PFSK-1 (cell line): ENCODE data around the gene IL1R2.

Experiments used
- FOXP2 ChIP-seq: optimal IDR thresholded peaks from 2 replicates; pipeline ENCODE3; 2011; ENCODE audit warnings: borderline replicate concordance, control low read depth, inconsistent platforms; ENCODE audit not compliant: insufficient read depth; ENCODE audit errors: extremely low read length, extremely low read depth
- POLR2AphosphoS5 ChIP-seq: IDR thresholded peaks from 2 replicates; pipeline ENCODE4 v1.6.1; 2012; ENCODE audit warnings: low read depth, mild to moderate bottlenecking, control low read depth, low read length, moderate library complexity
- REST ChIP-seq, 2 experiments: IDR thresholded peaks; 2 replicates each; pipeline versions ENCODE4 v1.6.1 to v1.8.0; 2011 to 2012; ENCODE audit warnings: low read depth in 2 of 2, low read length in 2 of 2, control low read depth in 1 of 2, inconsistent platforms in 1 of 2, mild to moderate bottlenecking in 1 of 2, moderate library complexity in 1 of 2; ENCODE audit not compliant: insufficient read depth in 1 of 2
- SIN3A ChIP-seq: IDR thresholded peaks from 2 replicates; pipeline ENCODE4 v1.6.1; 2012; ENCODE audit warnings: mild to moderate bottlenecking, low read length, moderate library complexity, borderline replicate concordance; ENCODE audit not compliant: insufficient read depth
- TAF1 ChIP-seq: IDR thresholded peaks from 2 replicates; pipeline ENCODE4 v1.6.1; 2012; ENCODE audit warnings: low read length, control low read depth, borderline replicate concordance; ENCODE audit not compliant: insufficient read depth

IL1R2 gene

DNA sequence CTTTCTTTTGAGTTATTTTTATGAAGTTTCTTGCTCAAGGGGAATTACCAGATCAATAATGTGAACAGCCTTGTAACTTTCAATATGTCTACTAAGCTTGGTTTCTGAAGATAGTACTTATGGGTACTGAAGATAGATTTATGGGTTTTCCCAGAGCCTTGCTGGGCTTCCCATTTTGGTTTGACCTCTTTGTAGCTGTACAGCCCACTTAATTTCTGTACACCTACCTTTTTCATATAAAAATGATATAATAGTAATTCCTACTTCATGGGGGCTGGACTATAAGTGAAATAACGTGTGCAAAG is 22.2 kb downstream of the IL1R2 start:
- TF ChIP-seq POLR2AphosphoS5, result no peak
- no peak for TF ChIP-seq SIN3A
- no peak for TF ChIP-seq FOXP2
- TF ChIP-seq REST (IDR thresholded peaks at IDR 0.05; ENCODE audit: insufficient read depth in 1 of 2, low read depth in 2 of 2, low read length in 2 of 2), result no peak
- no peak for TF ChIP-seq TAF1

- no peak for TF ChIP-seq FOXP2
- no peak for TF ChIP-seq POLR2AphosphoS5
- no peak for TF ChIP-seq TAF1
- no peak for TF ChIP-seq SIN3A
- TF ChIP-seq REST (IDR thresholded peaks at IDR 0.05; ENCODE audit: insufficient read depth in 1 of 2, low read depth in 2 of 2, low read length in 2 of 2), result no peak
Measured at GRCh38 chr2:102015399-102015798, 23.6 kb downstream of the IL1R2 start.

GRCh38 chr2:102016399-102016955 is 24.7 kb downstream of the IL1R2 start:
- TF ChIP-seq REST (IDR thresholded peaks at IDR 0.05; ENCODE audit: insufficient read depth in 1 of 2, low read depth in 2 of 2, low read length in 2 of 2) (no peak), FOXP2 (no peak), SIN3A (no peak), TAF1 (no peak), POLR2AphosphoS5 (no peak)

GRCh38 chr2:102018823-102019445 is 27.2 kb downstream of the IL1R2 start:
- no peak for TF ChIP-seq REST (IDR thresholded peaks at IDR 0.05; ENCODE audit: insufficient read depth in 1 of 2, low read depth in 2 of 2, low read length in 2 of 2)
- TF ChIP-seq TAF1, result no peak

GRCh38 chr2:102020596-102021170 is 28.9 kb downstream of the IL1R2 start:
- TF ChIP-seq FOXP2, result peak; percentile 88
- no peak for TF ChIP-seq POLR2AphosphoS5
- TF ChIP-seq REST (IDR thresholded peaks at IDR 0.05; ENCODE audit: insufficient read depth in 1 of 2, low read depth in 2 of 2, low read length in 2 of 2), result no peak
